Fibroblast of peridontal ligament (primary cell): ENCODE measurements around the gene NKIRAS1.
A peak's percentile ranks its signal among the peaks of the same experiment; 100 is the strongest.

Experiments
- DNase-seq: peaks from one replicate; pipeline ENCODE4 v3.0.0-alpha.2; 2010; ENCODE audit errors: extremely low read depth

NKIRAS1 gene

DNA sequence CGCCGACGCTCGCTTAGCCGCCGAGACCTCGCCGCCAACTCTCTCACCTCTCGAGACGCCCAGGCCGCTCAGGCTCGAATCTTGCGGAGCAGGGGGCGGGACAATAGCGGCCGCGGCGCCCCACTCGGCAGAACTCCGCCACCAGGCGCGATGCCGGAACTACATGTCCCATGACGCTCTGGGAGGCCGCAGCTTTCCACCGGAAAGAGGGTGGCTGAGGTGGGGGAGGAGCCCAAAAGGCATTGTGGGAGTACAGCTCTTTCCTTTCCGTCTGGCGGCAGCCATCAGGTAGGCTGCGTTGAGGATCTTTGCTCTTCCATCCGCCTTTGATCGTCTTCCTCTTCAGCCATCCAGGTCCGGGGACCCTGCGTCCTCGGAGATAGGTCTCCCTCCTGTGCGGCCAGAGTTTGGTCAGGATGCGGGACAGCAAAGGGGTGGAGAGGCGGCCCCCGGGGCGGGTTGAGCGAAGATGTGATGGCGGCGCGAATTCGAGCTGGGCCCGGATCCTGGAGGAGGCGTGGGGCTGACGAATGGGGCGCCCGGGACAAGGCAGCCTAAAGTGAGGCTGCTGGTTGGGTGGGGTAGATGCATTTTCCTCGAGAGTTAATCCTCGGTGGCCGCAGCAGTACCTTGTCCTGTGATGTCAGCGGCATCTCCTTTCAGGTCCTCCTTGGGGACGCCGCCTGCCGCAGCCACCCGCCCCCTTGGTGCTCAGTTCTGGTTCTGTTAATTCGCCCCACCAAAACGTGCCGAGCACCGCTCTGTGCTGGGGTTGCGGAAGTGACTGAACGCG is at the start of gene NKIRAS1, which contains the start of gene RPL15:
Gene NKIRAS1, minus strand, starts transcription at position 105 of the 793 bp plus-strand sequence. CDS start 6,086 bp downstream, outside the sequence.
Gene RPL15, plus strand, starts transcription at position 247 of the 793 bp plus-strand sequence. CDS start 728 bp downstream, outside the sequence.
- DNase-seq: peak; percentile 95

DNA sequence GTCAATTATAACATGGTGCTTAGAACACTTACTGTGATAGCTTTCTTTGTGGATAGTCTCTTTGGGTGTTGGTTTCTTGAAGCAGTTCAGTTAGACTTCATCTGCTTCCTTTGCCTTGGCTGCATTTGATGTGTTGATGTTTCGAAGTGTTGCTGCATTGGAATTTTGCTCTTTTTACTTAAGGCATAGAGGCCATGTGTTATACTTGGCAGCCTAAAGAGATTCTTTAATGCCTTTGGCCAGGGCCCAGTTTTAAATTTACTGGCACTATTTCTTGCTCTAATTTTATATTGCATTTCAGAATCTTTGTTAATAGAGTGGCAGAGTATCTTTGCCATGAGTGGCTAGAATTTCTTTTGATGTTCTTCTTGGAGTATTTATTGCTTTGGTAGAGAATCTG is 49.5 kb upstream of the NKIRAS1 start:
- DNase-seq: peak; percentile 93

DNA sequence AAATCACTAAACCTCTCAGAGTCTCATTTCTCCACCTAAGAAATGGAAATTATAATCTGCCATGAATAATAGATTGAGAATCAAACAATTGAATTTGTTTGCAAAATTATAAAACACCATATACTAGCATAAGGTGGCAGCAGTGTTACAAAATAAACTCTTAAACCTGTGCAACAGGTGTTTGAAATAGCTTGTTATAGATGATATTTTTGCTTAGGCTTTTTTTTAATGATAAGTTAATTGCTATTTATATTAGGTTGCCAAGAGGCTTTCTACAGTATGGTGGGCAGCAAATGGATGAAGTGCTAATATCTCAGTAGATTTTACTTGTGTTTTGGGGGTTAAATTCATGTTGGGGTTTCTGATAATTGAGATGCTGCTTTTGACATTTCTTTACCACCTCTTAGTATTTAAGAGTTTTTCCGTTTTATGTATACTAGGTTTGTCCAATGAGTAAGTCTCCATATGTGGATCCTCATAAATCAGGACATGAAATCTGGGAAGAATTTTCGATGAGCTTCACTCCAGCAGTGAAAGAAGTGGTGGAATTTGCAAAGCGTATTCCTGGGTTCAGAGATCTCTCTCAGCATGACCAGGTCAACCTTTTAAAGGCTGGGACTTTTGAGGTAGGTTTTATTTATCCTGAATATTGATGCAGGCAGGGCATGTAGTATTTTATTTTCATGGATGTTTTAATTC is 47.9 kb upstream of the NKIRAS1 start:
- no peak for DNase-seq

DNA sequence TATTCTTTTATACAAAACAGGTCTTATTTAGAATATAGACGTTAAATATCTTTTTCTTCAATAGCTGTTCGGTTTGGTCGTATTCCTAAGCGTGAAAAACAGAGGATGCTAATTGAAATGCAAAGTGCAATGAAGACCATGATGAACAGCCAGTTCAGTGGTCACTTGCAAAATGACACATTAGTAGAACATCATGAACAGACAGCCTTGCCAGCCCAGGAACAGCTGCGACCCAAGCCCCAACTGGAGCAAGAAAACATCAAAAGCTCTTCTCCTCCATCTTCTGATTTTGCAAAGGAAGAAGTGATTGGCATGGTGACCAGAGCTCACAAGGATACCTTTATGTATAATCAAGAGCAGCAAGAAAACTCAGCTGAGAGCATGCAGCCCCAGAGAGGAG is 45.1 kb upstream of the NKIRAS1 start:
- DNase-seq: no peak

DNA sequence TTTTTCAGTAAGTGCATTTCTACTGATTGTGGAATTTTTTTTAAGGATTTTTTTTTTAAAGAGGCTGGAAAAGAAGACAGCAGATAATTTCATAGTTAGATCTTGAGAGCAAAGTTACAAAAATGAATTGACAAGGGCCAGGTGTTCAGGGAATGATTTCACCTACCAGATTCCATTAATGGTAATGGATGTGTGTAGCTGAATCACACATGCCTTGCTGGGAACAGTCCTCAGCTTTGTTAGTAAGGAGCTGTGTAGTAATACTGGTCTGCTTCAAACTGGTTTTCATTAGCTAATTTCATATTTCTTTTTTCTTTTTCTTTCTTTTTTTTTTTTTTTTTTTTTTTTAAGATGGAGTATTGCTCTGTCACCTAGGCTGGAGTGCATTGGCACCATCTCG is 44.3 kb upstream of the NKIRAS1 start:
- no peak for DNase-seq

DNA sequence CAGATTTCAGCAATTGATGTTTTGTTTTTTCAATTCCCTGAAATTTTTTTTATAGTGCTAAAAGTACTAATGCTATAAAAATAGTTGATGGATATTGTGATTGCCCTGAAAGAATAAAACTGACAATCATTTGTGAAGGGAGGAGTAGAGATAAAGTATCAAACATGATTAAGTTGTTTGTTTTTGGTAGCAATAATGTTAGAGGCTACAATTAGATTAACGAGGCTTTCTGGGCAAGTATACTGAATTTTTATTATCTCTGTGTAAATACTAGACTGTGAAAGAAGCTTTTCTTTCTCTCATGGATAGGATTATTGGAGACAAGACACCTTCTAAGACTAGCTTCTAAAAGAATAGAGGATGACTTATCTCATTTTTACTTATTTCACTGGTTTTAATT is 43.9 kb upstream of the NKIRAS1 start:
- no peak for DNase-seq

DNA sequence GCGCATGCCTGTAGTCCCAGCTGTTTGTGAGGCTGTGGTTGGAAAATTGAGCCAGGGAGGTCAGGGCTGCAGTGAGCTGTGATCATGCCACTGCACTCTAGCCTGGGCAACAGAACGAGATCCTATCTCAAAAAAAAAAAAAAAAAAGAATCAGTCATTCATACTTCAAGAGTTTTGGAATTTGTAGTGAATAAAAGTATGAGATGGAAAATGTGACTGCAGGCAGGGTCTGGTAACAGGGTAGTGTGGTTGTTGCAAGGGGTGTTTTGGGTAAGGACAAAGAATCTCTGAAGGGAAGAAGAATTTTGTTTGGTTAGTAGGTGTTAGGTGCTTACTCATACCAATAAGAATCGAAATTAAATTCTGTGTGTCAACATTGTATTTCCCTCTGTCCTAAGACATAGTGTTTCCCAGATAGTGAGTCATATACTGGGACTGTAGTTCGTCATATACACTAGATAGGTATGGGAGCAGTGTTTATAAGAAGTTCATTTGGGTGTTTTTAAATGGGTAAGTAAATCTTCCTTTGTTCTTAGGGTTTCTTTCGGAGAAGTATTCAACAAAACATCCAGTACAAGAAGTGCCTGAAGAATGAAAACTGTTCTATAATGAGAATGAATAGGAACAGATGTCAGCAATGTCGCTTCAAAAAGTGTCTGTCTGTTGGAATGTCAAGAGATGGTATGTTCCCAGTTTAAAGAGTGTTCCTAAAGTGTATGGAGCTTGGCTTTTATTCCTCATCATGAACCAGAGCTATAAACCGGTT is 42.5 kb upstream of the NKIRAS1 start:
- DNase-seq: peak; percentile 78

DNA sequence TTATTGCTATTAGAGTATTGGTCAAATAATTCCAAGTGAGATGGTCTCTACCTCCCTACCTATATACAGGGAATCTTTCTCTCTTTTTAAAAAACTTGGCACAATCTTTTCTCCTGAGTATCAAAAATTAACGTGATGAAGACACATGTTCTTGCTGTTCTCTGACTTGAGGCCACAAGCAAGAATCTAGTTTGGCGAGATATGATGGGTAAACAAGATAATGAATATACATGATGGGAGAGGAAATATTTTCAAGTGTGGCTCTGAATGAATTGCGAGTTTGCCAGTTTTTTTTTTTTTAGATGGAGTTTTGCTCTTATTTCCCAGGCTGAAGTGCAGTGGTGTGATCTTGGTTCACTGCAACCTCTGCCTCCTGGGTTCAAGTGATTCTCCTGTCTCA is 39.9 kb upstream of the NKIRAS1 start:
- DNase-seq: no peak

DNA sequence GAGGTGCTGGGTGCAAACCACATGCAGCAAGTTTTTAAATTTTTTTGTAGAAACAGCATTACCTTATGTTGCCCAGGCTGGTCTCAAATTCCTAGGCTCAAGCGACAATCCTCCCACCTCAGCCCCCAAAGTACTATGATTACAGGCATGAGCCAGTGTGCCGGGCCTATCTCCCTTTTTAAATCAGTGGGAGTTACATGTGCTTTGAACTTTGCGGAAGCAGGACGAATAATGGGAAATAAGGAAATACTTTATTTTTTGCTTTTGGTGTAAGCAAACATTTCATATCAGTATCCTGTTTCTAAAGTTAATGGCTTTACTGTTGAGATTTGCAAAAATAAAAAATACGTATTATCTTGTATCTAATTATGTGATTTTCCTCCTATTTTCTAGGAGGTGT is 37.4 kb upstream of the NKIRAS1 start:
- DNase-seq: no peak

DNA sequence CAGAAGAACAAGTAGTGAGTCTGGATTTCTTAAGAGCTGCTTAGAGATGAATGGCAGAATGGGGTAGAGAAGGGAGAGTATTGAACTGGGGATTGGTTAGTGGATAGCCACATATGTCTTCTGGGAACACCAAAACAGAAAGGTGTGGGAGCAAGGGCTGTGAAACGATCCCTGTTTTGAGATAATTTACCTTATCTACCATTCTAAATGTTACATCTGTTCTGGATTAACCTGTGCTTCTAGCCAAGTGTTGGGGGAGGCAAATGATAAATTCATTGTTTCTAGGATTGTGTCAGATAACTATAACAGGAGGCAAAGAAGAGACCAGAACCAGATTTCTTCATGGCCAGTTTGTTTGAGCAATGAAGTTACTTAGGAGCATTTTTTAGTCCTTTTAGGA is 36.7 kb upstream of the NKIRAS1 start:
- DNase-seq: no peak

DNA sequence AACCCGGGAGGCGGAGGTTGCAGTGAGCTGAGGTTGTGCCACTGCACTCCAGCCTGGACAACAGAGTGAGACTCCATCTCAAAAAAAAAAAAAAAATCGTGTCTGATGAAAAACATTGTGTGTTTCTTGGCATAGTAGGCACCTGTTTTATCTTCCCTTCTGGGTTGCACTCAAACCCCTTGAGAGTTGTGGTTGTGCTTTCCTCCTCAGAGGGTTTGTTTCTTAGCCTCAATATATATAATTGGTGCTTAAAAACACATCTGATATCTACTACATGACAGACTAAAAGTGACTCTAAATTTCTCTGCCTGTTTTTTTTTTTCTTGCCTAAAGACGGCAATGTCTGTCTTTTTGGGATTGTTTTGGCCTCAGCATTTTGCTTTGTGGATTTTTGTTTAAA is 35.9 kb upstream of the NKIRAS1 start:
- DNase-seq: no peak

DNA sequence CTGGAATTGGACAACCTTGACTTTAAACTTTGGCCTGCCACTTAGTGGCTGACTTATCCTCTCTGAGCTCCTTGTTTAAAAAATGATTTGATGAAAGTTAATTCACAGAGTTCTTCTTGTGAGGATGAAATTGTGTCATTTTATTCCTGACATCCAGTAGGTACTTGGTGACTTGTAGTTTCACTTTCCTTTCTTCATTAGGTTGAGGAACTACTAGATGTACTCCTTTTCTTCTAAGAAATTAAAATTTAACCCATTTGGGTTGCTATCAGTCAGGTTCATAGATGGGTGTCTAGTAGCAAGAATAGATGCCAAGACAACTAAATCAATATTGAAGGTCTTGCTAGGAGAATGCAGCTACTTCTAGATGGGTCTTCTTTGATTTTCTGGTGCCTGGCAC is 33.5 kb upstream of the NKIRAS1 start:
- no peak for DNase-seq

DNA sequence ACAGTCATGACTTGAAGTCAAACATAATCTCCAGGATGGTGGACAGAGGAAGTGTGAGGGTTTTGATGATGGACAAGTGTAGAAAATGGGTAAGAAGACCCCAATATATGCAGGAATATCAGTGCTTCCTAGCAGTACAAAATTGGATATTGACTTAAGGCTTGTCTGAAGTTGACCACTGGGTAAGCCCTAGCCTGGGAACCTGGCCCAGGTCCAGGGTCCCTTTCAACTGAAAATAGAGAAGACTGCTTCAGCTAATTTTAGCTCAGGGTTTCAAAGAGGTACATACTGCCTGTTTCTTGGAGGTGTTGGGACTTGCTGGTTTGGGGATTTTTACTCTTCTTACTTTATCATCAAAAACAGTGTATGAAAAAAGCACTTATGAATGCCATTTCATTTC is 33.0 kb upstream of the NKIRAS1 start:
- DNase-seq: no peak

DNA sequence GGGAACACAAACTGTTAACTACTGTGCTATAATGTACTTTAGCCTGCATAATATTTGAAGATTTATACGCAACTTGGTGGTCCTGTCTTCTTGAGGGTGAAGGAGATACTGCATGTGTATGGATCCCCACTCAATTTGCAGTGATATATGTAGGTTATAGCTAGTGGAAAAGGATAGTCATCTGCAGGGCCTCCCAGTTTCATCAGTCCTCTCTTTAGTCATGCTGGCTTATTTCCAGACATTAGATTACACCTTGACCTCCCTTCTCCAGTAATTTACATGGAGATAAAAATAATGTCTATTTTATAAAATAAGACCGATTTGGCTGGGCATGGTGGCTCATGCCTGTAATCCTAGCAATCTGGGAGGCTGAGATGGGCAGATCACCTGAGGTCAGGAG is 32.0 kb upstream of the NKIRAS1 start:
- no peak for DNase-seq

DNA sequence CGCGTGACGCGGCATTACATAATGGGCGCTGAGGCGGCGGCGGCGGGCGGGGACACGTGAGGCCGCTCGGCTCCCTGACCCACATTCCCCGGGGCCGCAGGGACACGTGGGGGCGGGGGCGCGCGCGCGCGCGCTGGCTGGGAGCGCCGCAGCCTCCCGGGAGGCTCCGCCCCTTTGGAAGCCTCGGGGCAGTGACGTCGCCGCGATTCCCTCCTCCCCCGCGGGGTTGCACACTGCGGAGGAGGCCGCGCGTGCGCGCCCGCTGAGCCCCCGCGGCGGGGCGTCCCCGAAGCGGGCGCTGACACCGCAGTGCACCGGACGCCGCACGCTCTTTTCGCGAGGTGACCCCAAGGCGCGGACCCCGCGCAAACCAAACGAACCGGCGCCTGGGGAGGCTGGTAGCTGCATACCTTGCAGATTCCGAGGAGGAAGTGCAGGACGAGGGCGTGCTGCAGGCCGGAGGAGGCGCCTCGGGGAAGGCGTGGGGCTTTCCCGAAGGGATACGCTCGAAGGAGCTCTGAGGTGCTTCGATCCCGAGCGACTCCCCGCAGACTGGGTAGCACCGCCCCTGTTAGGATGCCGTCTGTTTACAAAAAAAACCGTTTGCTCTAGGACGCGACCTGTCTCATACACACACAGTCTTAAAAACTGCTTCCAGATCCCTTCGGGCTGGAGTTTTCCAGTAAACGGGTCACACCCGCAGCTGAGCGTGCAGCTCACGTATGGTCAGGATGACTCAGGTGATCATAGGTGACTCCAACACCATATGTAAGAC is 29.3 kb upstream of the NKIRAS1 start:
- DNase-seq: peak; percentile 90

DNA sequence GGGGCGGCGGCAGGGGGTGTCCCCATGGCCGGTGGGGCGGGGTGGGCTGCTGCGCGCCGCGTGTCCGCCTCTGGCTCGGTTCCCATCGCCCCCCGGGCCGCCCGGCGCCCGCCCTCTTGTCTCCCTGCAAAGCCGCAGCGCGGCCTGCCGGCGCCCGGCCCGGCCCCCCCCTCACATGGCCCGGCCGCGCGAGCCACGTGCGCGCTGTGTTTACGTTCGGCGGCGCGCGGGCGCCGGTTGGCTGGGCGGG is 28.8 kb upstream of the NKIRAS1 start:
- DNase-seq: no peak

DNA sequence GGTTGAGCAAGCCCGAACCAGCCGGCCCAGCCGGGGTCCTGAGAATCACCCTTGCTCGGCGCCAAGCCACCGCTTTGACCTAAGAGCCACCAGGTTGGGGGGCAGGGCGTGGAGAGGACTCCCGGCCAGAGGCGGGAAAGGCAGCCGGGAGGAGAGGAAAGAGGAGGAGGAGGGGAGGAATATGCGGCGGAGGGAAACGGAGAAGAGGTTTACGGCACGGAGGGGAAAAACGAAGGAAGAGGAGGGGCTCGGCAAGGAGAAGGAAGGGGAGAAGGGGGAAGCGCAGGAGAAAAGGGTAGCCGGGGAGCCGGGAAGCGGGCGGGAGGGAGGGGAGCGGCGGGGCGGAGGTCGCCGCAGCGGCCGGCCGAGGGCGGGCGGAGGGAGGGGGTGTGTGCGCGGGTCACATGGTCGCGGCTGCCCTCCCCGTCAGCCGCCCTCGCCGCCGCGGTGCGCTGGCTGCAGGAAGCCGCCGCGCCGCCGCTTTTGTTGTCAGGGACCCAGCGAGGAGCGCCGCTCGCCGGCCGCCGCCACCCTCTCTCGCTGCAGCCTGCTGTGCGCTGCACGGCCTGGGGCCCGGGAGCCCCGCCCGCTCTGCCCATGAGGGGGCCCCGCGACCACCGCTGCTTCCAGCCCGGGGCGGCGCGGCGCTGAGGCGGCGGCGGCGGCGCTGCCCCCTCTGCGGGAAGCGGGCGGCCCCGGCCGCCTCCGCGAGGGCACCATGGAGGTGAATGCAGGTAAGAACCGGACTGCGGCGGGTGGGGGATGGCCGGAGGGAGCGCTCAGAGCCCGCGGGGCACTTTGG is 28.3 kb upstream of the NKIRAS1 start, which contains the start of gene NR1D2:
Gene NR1D2, plus strand, starts transcription at position 426 of the 802 bp plus-strand sequence. Its CDS starts 293 bp downstream, at position 719.
- peak; percentile 57 for DNase-seq

DNA sequence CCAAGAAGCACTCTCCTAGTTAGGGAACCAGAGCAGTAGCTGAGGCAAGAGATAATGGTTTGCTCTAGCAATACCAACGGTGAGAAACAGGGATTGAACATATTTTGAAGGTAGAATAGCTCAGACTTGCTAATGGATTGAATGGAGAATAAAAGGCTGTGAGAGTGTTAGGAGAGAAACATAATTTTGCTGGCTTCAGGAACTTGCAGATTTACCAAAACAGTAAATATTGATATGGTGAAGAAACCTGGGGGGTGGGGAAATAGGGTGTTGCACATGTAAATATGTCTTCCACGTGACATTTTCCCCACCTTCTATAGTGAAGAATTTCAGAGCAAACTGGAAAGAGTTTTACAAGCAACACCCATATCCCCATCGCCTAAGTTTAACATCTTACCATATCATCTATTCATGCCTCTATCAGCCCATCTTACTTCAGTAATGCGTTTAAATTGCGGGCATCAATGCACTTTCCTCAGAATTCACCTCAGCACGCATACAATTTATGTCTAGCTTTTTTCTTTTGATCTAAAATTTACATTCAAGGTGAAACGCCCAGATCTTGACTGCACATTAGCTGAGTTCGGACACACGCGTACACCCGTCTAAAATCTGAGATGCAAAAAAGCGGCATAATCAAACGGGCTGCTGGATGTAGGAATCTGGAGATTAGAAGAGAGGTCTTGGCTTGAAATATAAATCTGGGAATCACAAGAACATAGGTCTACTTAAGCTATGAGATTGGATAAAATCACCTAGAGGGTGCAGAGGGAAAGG is 27.4 kb upstream of the NKIRAS1 start:
- DNase-seq: no peak

DNA sequence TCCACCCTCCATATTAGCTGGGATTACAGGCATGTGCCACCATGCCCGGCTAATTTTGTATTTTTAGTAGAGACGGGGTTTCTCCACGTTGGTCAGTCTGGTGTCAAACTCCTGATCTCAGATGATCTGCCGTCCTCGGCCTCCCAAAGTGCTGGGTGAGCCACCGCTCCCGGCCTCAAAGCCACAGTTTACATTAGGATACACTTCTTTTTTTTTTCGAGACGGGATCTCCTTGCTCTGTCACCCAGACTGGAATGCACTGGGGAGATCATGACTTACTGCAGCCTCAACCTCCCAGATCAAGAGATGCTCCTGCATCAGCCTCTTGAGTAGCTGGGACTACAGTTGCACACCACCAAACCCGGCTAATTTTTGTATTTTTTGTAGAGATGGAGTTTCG is 25.8 kb upstream of the NKIRAS1 start:
- no peak for DNase-seq

DNA sequence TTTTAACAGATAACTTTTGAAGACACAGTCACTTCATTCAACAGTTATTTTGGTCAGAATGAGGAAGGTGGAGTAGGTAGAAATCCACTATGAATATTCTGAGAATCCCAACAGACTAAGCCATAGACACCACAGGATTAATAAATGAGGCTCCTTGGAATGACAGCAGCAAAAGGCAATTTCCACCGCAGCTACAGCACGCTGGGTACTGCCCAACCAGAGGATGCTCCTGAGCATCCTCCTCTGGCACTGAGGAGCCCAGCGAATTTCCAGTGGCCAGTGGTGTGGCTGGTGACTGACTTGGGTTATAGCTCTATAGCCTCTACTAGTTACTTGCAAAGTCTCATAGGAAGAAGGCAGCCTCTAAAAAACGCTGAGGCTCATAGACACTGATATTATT is 24.6 kb upstream of the NKIRAS1 start:
- no peak for DNase-seq
